ENCODE data around the gene GID8. TPM values are rescaled to one million over a fixed set of nuclear protein-coding genes. Genes with fewer than 3 reads are reported as not detected.

Gene GID8
- total and polyA plus RNA-seq, 2 of the 13 experiments (the other 11 are each of a cell fraction or from before 2014, with no cell fraction given) = 39.6 to 59.8 TPM

- TF ChIP-seq, protein P1, sequence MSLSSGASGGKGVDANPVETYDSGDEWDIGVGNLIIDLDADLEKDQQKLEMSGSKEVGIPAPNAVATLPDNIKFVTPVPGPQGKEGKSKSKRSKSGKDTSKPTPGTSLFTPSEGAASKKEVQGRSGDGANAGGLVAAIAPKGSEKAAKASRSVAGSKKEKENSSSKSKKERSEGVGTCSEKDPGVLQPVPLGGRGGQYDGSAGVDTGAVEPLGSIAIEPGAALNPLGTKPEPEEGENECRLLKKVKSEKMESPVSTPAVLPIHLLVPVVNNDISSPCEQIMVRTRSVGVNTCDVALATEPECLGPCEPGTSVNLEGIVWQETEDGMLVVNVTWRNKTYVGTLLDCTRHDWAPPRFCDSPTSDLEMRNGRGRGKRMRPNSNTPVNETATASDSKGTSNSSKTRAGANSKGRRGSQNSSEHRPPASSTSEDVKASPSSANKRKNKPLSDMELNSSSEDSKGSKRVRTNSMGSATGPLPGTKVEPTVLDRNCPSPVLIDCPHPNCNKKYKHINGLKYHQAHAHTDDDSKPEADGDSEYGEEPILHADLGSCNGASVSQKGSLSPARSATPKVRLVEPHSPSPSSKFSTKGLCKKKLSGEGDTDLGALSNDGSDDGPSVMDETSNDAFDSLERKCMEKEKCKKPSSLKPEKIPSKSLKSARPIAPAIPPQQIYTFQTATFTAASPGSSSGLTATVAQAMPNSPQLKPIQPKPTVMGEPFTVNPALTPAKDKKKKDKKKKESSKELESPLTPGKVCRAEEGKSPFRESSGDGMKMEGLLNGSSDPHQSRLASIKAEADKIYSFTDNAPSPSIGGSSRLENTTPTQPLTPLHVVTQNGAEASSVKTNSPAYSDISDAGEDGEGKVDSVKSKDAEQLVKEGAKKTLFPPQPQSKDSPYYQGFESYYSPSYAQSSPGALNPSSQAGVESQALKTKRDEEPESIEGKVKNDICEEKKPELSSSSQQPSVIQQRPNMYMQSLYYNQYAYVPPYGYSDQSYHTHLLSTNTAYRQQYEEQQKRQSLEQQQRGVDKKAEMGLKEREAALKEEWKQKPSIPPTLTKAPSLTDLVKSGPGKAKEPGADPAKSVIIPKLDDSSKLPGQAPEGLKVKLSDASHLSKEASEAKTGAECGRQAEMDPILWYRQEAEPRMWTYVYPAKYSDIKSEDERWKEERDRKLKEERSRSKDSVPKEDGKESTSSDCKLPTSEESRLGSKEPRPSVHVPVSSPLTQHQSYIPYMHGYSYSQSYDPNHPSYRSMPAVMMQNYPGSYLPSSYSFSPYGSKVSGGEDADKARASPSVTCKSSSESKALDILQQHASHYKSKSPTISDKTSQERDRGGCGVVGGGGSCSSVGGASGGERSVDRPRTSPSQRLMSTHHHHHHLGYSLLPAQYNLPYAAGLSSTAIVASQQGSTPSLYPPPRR (CRISPR knock-in tag; IDR thresholded peaks at IDR 0.05; ENCODE audit: borderline replicate concordance) = peak; percentile 97
- peak; percentile 51; the same call in 1 of the 2 replicates for TF ChIP-seq JUN (CRISPR knock-in tag; IDR thresholded peaks at IDR 0.05)
- TF ChIP-seq PAF1 (CRISPR knock-in tag; IDR thresholded peaks at IDR 0.05) = peak; percentile 69; the same call in 1 of the 2 replicates
- TF ChIP-seq TOPORS (CRISPR knock-in tag; IDR thresholded peaks at IDR 0.05) = no peak; the same call in 1 of the 2 replicates
- TF ChIP-seq GFI1 (CRISPR knock-in tag; IDR thresholded peaks at IDR 0.05; ENCODE audit: borderline replicate concordance) = peak; percentile 56
- peak; percentile 96; the same call in 1 of the 2 replicates for TF ChIP-seq ZNF318 (CRISPR knock-in tag; IDR thresholded peaks at IDR 0.05)
- TF ChIP-seq SIN3A (IDR thresholded peaks at IDR 0.05; ENCODE audit: borderline replicate concordance, low read depth, low read length) = peak; percentile 86; the same call in 1 of the 2 replicates
- TF ChIP-seq CBFB (CRISPR knock-in tag; IDR thresholded peaks at IDR 0.05) = no peak; the same call in none of the 2 replicates
- no peak for TF ChIP-seq CBX1 (IDR thresholded peaks at IDR 0.05; ENCODE audit: low read depth)
- TF ChIP-seq MXD4 (CRISPR knock-in tag; IDR thresholded peaks at IDR 0.05) = peak; percentile 96
- TF ChIP-seq, protein P2, sequence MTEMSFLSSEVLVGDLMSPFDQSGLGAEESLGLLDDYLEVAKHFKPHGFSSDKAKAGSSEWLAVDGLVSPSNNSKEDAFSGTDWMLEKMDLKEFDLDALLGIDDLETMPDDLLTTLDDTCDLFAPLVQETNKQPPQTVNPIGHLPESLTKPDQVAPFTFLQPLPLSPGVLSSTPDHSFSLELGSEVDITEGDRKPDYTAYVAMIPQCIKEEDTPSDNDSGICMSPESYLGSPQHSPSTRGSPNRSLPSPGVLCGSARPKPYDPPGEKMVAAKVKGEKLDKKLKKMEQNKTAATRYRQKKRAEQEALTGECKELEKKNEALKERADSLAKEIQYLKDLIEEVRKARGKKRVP (CRISPR knock-in tag; IDR thresholded peaks at IDR 0.05) = peak in 1 of 2 experiments; percentile 41; a peak in 1 of 4 replicates
- TF ChIP-seq, protein P3, sequence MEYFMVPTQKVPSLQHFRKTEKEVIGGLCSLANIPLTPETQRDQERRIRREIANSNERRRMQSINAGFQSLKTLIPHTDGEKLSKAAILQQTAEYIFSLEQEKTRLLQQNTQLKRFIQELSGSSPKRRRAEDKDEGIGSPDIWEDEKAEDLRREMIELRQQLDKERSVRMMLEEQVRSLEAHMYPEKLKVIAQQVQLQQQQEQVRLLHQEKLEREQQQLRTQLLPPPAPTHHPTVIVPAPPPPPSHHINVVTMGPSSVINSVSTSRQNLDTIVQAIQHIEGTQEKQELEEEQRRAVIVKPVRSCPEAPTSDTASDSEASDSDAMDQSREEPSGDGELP (IDR thresholded peaks at IDR 0.05; ENCODE audit: borderline replicate concordance, low read depth) = peak; percentile 82
Measured at GRCh38 chr20:62955519-62956386, 17.8 kb downstream of the GID8 start (continued).
